HEK293T (cell line): Measurements from ENCODE around the gene EPS8.

Experiments
- ARNT ChIP-seq: fragments of 450-650 bp; IDR thresholded peaks from 2 replicates; pipeline ENCODE4 v1.6.1; 2017; ENCODE audit warnings: mild to moderate bottlenecking
- BHLHE40 ChIP-seq: fragments of 450-650 bp; IDR thresholded peaks from 2 replicates; pipeline ENCODE4 v1.6.1; 2016; ENCODE audit warnings: mild to moderate bottlenecking, moderate library complexity, borderline replicate concordance
- CTBP1 ChIP-seq: fragments of 450-650 bp; IDR thresholded peaks from 2 replicates; pipeline ENCODE4 v1.6.1; 2016; ENCODE audit warnings: borderline replicate concordance
- ELF4 ChIP-seq: fragments of 450-650 bp; IDR thresholded peaks from 2 replicates; pipeline ENCODE4 v1.6.1; 2017; ENCODE audit warnings: antibody characterized with exemption
- FOXA1 ChIP-seq: fragments of 450-650 bp; IDR thresholded peaks from 2 replicates; pipeline ENCODE4 v1.6.1; 2016; ENCODE audit warnings: mild to moderate bottlenecking
- FOXM1 ChIP-seq: fragments of 450-650 bp; IDR thresholded peaks from 2 replicates; pipeline ENCODE4 v1.6.1; 2017; ENCODE audit warnings: mild to moderate bottlenecking, borderline replicate concordance
- HDGF ChIP-seq: fragments of 450-650 bp; IDR thresholded peaks from 2 replicates; pipeline ENCODE4 v1.6.1; 2017; ENCODE audit warnings: antibody characterized with exemption, borderline replicate concordance
- LEF1 ChIP-seq: fragments of 450-650 bp; IDR thresholded peaks from 2 replicates; pipeline ENCODE4 v1.6.1; 2017; ENCODE audit warnings: mild to moderate bottlenecking, borderline replicate concordance
- NFRKB ChIP-seq: fragments of 450-650 bp; IDR thresholded peaks from 2 replicates; pipeline ENCODE4 v1.6.1; 2016; ENCODE audit warnings: mild to moderate bottlenecking, moderate library complexity
- PKNOX1 ChIP-seq: fragments of 450-650 bp; IDR thresholded peaks from 2 replicates; pipeline ENCODE4 v1.6.1; 2016
- SP1 ChIP-seq: fragments of 450-650 bp; IDR thresholded peaks from 2 replicates; pipeline ENCODE4 v1.6.1; 2017
- SUZ12 ChIP-seq: fragments of 450-650 bp; IDR thresholded peaks from 2 replicates; pipeline ENCODE4 v1.6.1; 2016; ENCODE audit warnings: mild to moderate bottlenecking
- TARDBP ChIP-seq: fragments of 450-650 bp; IDR thresholded peaks from 2 replicates; pipeline ENCODE4 v1.6.1; 2016
- ZNF384 ChIP-seq: fragments of 450-650 bp; IDR thresholded peaks from 2 replicates; pipeline ENCODE4 v1.6.1; 2016

- TF ChIP-seq FOXA1, result no peak
- no peak for TF ChIP-seq SP1
- no peak for TF ChIP-seq FOXM1
- TF ChIP-seq PKNOX1, result no peak
- TF ChIP-seq SUZ12, result no peak
- TF ChIP-seq ZNF384, result no peak
- TF ChIP-seq BHLHE40, result no peak
- no peak for TF ChIP-seq LEF1
- TF ChIP-seq CTBP1, result no peak
- TF ChIP-seq ARNT, result no peak
- TF ChIP-seq NFRKB, result no peak
- TF ChIP-seq TARDBP, result no peak
- TF ChIP-seq HDGF, result no peak
- no peak for TF ChIP-seq ELF4
These were observed 112.0 kb downstream of the EPS8 start for GRCh38 chr12:15677228-15677627.
